WI38 (cell line): ENCODE results near the gene NAT14.

Experiments used
- H3K4me3 ChIP-seq: 2 replicates; pipeline ENCODE4 v1.5.1; 2011; ENCODE audit warnings: low read depth, mild to moderate bottlenecking, control low read depth, low read length
- CTCF ChIP-seq: IDR thresholded peaks from 2 replicates; pipeline ENCODE4 v1.5.1; 2012; ENCODE audit warnings: low read depth, mild to moderate bottlenecking, control low read depth, low read length

The NAT14 gene

GRCh38 chr19:55455576-55456235 is 29.3 kb upstream of the NAT14 start:
- H3K4me3 ChIP-seq, result no peak overlapping the region
- no peak for TF ChIP-seq CTCF

GRCh38 chr19:55456347-55456746 is 28.6 kb upstream of the NAT14 start:
- no peak overlapping the region for H3K4me3 ChIP-seq
- TF ChIP-seq CTCF, result no peak

- TF ChIP-seq CTCF, result no peak
- H3K4me3 ChIP-seq, result no peak overlapping the region
Observed at GRCh38 chr19:55457683-55458457, 27.1 kb upstream of the NAT14 start.

- no peak for TF ChIP-seq CTCF
- H3K4me3 ChIP-seq, result no peak overlapping the region
Observed at GRCh38 chr19:55459551-55459949, 25.4 kb upstream of the NAT14 start.

GRCh38 chr19:55459950-55460657 is 24.9 kb upstream of the NAT14 start:
- H3K4me3 ChIP-seq, result peak overlapping the region; percentile 88
- TF ChIP-seq CTCF, result no peak

- TF ChIP-seq CTCF, result no peak
- H3K4me3 ChIP-seq, result peak overlapping the region; percentile 88
Observed at GRCh38 chr19:55460670-55461258, 24.2 kb upstream of the NAT14 start.
